CD4-positive, alpha-beta memory T cell (primary cell): ENCODE measurements around the gene CHI3L1. TPM values are rescaled to one million over a fixed set of nuclear protein-coding genes. Genes with fewer than 3 reads are reported as not detected.

Experiments used
- CTCF ChIA-PET: fragments of 350-600 bp; sonication (Branson Sonifier 250); formaldehyde crosslinking; loops from one replicate; lab custom pipeline; 2021; ENCODE audit warnings: inconsistent platforms; ENCODE audit not compliant: partially characterized antibody; lab: Charles Lee
- POLR2A ChIA-PET: fragments of 350-600 bp; sonication (Branson Sonifier 250); formaldehyde crosslinking; loops from one replicate; lab custom pipeline; 2021; ENCODE audit not compliant: partially characterized antibody; lab: Charles Lee
- DNase-seq, 5 donors: peaks; one replicate each; pipeline versions ENCODE4 v3.0.0 to v3.0.0-alpha.2; 2020 to 2022; ENCODE audit warnings: mixed read lengths in 1 of 5
- H3K27ac ChIP-seq: one replicate; pipeline ENCODE4 v1.7.0; 2013; ENCODE audit warnings: low read depth, low read length
- H3K27me3 ChIP-seq: 2 replicates; pipeline ENCODE4 v1.7.0; 2013; ENCODE audit warnings: mild to moderate bottlenecking, low read length, moderate library complexity; ENCODE audit not compliant: insufficient read depth
- H3K36me3 ChIP-seq: 2 replicates; pipeline ENCODE4 v1.7.0; 2013; ENCODE audit warnings: mild to moderate bottlenecking, low read length, moderate library complexity; ENCODE audit not compliant: insufficient read depth
- H3K4me1 ChIP-seq: 2 replicates; pipeline ENCODE4 v1.7.0; 2013; ENCODE audit warnings: mild to moderate bottlenecking, low read length, moderate library complexity; ENCODE audit not compliant: insufficient read depth
- H3K4me3 ChIP-seq, 2 donors: one replicate each; pipeline ENCODE4 v1.7.0; 2013; ENCODE audit warnings: low read length in 2 of 2, mild to moderate bottlenecking in 1 of 2
- H3K9me3 ChIP-seq, 2 donors: one replicate each; pipeline ENCODE4 v1.7.0; 2013; ENCODE audit warnings: low read length in 2 of 2, control low read depth in 1 of 2; ENCODE audit not compliant: control insufficient read depth in 1 of 2
- H3K27ac Mint-ChIP-seq, 7 donors: one replicate each; pipeline ENCODE4 v1.8.0; 2020 to 2021; ENCODE audit warnings: mixed read lengths in 7 of 7, mild to moderate bottlenecking in 6 of 7, inconsistent platforms in 3 of 7, moderate library complexity in 3 of 7
- H3K27me3 Mint-ChIP-seq, 2 donors: one replicate each; pipeline ENCODE4 v1.8.0; 2020 to 2021; ENCODE audit warnings: mixed read lengths in 2 of 2
- H3K36me3 Mint-ChIP-seq, 2 donors: one replicate each; pipeline ENCODE4 v1.8.0; 2020 to 2021; ENCODE audit warnings: mixed read lengths in 2 of 2, inconsistent platforms in 1 of 2, mild to moderate bottlenecking in 1 of 2
- H3K4me1 Mint-ChIP-seq, 4 donors: one replicate each; pipeline ENCODE4 v1.8.0; 2020 to 2021; ENCODE audit warnings: mixed read lengths in 4 of 4, mild to moderate bottlenecking in 1 of 4
- H3K4me3 Mint-ChIP-seq, 8 donors: one replicate each; pipeline ENCODE4 v1.8.0; 2020 to 2021; ENCODE audit warnings: mixed read lengths in 8 of 8, mild to moderate bottlenecking in 7 of 8, moderate library complexity in 6 of 8, inconsistent platforms in 3 of 8
- H3K9me3 Mint-ChIP-seq, 8 donors: one replicate each; pipeline ENCODE4 v1.8.0; 2020 to 2021; ENCODE audit warnings: mixed read lengths in 8 of 8, mild to moderate bottlenecking in 5 of 8, inconsistent platforms in 3 of 8, moderate library complexity in 1 of 8
- intact Hi-C: fragments of 100-400 bp; cut with micrococcal nuclease; formaldehyde crosslinking; loops from one replicate; pipeline ENCODE4 v1.15.1; 2023
- polyA plus RNA-seq, 2 donors: library from polyadenylated mRNA; unstranded; fragments of 300-500 nt; fragmentation: Illumina TruSeq; gene quantifications; one replicate each; pipeline ENCODE4 v1.2.3, GENCODE V29; 2021
- total RNA-seq, 2 experiments: library from RNA; stranded (reverse); gene quantifications; one replicate each; pipeline ENCODE4 v1.2.3, GENCODE V29; 2021

Gene CHI3L1
- total and polyA plus RNA-seq, 4 experiments from 2014 or later: 5.2 to 5.7 TPM; not detected in 2

GRCh38 chr1:203158423-203158822 is 28.1 kb downstream of the CHI3L1 start:
- POLR2A ChIA-PET: no interaction called here
- H3K9me3 Mint-ChIP-seq: peaks cover 0 to 15% (median under 1%) of the 10 kb centered on the region in 8 donors
- CTCF ChIA-PET: interaction anchor here (1.2 kb wide), 1 partner anchor 119 kb away, joined by 3 read pairs; no protein-coding TSS in a partner anchor
- no peaks in the 10 kb centered on the region for H3K4me1 Mint-ChIP-seq
- H3K4me3 ChIP-seq: no peak overlapping the region
- H3K4me3 Mint-ChIP-seq: no peak overlapping the region
- H3K9me3 ChIP-seq: no peaks in the 10 kb centered on the region
- peaks cover 4 to 9% of the 10 kb centered on the region in 2 donors for H3K27me3 Mint-ChIP-seq
- H3K27ac Mint-ChIP-seq: no peak overlapping the region
- no peaks in the 10 kb centered on the region for H3K4me1 ChIP-seq
- no peak for DNase-seq
- no peak overlapping the region for H3K27ac ChIP-seq
- H3K27me3 ChIP-seq: no peaks in the 10 kb centered on the region
- intact Hi-C loops: no loop called here
- no peaks in the 10 kb centered on the region for H3K36me3 Mint-ChIP-seq
- no peaks in the 10 kb centered on the region for H3K36me3 ChIP-seq

DNA sequence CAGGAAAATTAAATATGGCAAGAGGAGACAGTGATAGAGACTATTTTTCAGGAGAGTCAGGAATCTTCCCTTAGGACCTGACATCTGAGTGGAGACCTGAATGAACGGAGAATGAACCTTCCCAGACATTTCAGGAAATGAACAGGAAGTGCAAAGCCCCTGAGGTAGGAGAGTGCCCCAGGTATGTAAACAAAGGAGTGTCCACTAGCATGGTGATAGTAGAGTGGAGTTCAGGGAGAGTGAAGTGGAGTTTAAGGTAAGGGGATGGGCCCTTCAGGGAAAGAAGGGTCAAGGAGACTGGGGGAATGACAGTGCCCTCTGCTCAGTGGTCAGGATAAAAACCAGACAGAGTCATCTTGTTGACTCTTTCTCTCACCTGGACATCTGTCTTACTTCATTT is 30.2 kb downstream of the CHI3L1 start:
- H3K36me3 Mint-ChIP-seq: no peaks in the 10 kb centered on the region
- H3K4me3 Mint-ChIP-seq: no peak overlapping the region
- H3K4me3 ChIP-seq: no peak overlapping the region
- ChIA-PET POLR2A (no interaction called here), CTCF (no interaction called here)
- no peak for DNase-seq
- no peaks in the 10 kb centered on the region for H3K4me1 ChIP-seq
- H3K27me3 ChIP-seq: no peaks in the 10 kb centered on the region
- H3K9me3 ChIP-seq: no peaks in the 10 kb centered on the region
- H3K36me3 ChIP-seq: no peaks in the 10 kb centered on the region
- H3K4me1 Mint-ChIP-seq: no peaks in the 10 kb centered on the region
- no peak overlapping the region for H3K27ac Mint-ChIP-seq
- no peak overlapping the region for H3K27ac ChIP-seq
- peaks cover 2 to 6% of the 10 kb centered on the region in 2 donors for H3K27me3 Mint-ChIP-seq
- peaks cover 0 to 15% (median under 1%) of the 10 kb centered on the region in 8 donors for H3K9me3 Mint-ChIP-seq
- intact Hi-C loops: no loop called here

DNA sequence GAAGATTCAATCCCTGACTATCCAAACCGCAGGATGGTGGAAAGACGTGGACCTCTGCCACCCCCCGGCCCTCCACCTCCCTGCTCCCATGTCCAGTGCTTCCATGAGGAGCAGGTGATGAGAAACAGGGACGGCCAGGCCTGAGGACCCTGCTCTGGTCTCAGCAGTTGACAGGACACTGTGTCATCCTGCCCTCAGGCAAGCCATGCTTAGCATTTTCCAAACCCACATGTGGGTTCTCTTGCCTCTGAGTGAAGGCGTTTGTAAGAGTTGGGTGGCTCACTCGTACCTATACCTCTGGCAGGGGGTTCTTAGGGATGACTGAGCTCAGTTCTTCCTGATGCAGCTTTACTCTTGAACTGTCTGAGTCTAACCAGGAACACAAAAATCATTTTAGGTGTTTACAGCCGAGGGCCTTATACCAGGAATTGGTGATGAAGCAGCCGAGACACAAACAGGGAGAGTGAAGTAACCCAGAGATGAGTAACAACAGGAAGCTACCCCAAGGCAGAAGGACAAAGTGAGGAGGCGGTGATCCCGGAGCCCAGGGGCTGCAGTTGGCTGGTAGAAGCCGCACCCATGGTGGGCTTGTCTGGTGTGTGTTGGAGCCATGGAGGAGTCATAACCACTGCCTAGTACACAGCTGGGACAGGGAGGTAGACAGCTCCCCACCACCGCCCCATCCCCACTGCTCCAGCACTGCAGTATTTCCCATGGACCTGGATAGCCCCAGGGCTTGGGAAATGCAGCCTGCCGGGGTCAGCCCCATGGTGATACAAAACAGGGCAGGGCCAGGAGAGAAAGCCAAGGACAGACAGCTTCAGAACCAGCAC is 32.3 kb downstream of the CHI3L1 start:
- Histone ChIP-seq H3K27ac (no peak overlapping the region), H3K4me1 (no peaks in the 10 kb centered on the region), H3K36me3 (no peaks in the 10 kb centered on the region), H3K4me3 (no peak overlapping the region), H3K27me3 (no peaks in the 10 kb centered on the region), H3K9me3 (no peaks in the 10 kb centered on the region)
- Mint-ChIP-seq H3K27me3 (peaks cover 0 to 2% of the 10 kb centered on the region in 2 donors), H3K27ac (no peak overlapping the region), H3K36me3 (no peaks in the 10 kb centered on the region), H3K9me3 (peaks cover 0 to 13% (median under 1%) of the 10 kb centered on the region in 8 donors), H3K4me1 (no peaks in the 10 kb centered on the region), H3K4me3 (no peak overlapping the region)
- POLR2A ChIA-PET: no interaction called here
- DNase-seq: no peak
- CTCF ChIA-PET: no interaction called here
- intact Hi-C loops: no loop called here

- no peak overlapping the region for H3K27ac Mint-ChIP-seq
- CTCF ChIA-PET: interaction anchor here (1.1 kb wide), 1 partner anchor 23 kb away, joined by 3 read pairs; no protein-coding TSS in a partner anchor
Measured at GRCh38 chr1:203153051-203153988, 33.2 kb downstream of the CHI3L1 start.

GRCh38 chr1:203152158-203153034 is 34.1 kb downstream of the CHI3L1 start:
- H3K27me3 ChIP-seq: no peaks in the 10 kb centered on the region
- Mint-ChIP-seq H3K9me3 (peaks cover 0 to 1% (median 0%) of the 10 kb centered on the region in 8 donors), H3K36me3 (no peaks in the 10 kb centered on the region), H3K27ac (no peak overlapping the region), H3K4me1 (no peaks in the 10 kb centered on the region), H3K27me3 (peaks cover 0 to 2% of the 10 kb centered on the region in 2 donors), H3K4me3 (no peak overlapping the region)
- no peak overlapping the region for H3K27ac ChIP-seq
- POLR2A ChIA-PET: no interaction called here
- no peaks in the 10 kb centered on the region for H3K4me1 ChIP-seq
- intact Hi-C loops: no loop called here
- DNase-seq: no peak
- H3K4me3 ChIP-seq: no peak overlapping the region
- H3K9me3 ChIP-seq: no peaks in the 10 kb centered on the region
- no peaks in the 10 kb centered on the region for H3K36me3 ChIP-seq
- CTCF ChIA-PET: interaction anchor here (1.1 kb wide), 1 partner anchor 22 kb away, joined by 3 read pairs; no protein-coding TSS in a partner anchor

More at GRCh38 chr1:203153051-203153988, 33.2 kb downstream of the CHI3L1 start:
- Mint-ChIP-seq H3K4me1 (no peaks in the 10 kb centered on the region), H3K4me3 (no peak overlapping the region), H3K36me3 (no peaks in the 10 kb centered on the region), H3K27me3 (peaks cover 0 to 2% of the 10 kb centered on the region in 2 donors), H3K9me3 (peaks cover 0 to 5% (median under 1%) of the 10 kb centered on the region in 8 donors)
- Histone ChIP-seq H3K36me3 (no peaks in the 10 kb centered on the region), H3K4me1 (no peaks in the 10 kb centered on the region), H3K27ac (no peak overlapping the region), H3K27me3 (no peaks in the 10 kb centered on the region), H3K9me3 (no peaks in the 10 kb centered on the region), H3K4me3 (no peak overlapping the region)
- DNase-seq: no peak
- POLR2A ChIA-PET: no interaction called here
- intact Hi-C loops: no loop called here

- H3K27me3 ChIP-seq: no peaks in the 10 kb centered on the region
- no peaks in the 10 kb centered on the region for H3K9me3 ChIP-seq
- Mint-ChIP-seq H3K27me3 (peaks cover 0 to 1% of the 10 kb centered on the region in 2 donors), H3K9me3 (peaks cover 0 to 1% (median 0%) of the 10 kb centered on the region in 8 donors), H3K4me1 (no peaks in the 10 kb centered on the region), H3K4me3 (no peak overlapping the region), H3K36me3 (no peaks in the 10 kb centered on the region), H3K27ac (peak overlapping the region in 1 of 7 donors; percentile 25)
- H3K4me1 ChIP-seq: no peaks in the 10 kb centered on the region
- no peak overlapping the region for H3K27ac ChIP-seq
- intact Hi-C loops: no loop called here
- H3K4me3 ChIP-seq: no peak overlapping the region
- CTCF ChIA-PET: no interaction called here
- no peak for DNase-seq
- H3K36me3 ChIP-seq: no peaks in the 10 kb centered on the region
- POLR2A ChIA-PET: no interaction called here
Measured at GRCh38 chr1:203151362-203152157, 34.9 kb downstream of the CHI3L1 start.
